HG03432 (cell line): ENCODE results near the gene SRGAP2C.
"Not testable (repeated sequence)": the region's sequence is repeated elsewhere in the genome, so short reads cannot be mapped to it uniquely, and the experiment has no call there.

Source experiments
- ATAC-seq: cut with Tn5 transposase; IDR thresholded peaks from one replicate; pipeline ENCODE4 v1.9.1; 2021; ENCODE audit warnings: mild to moderate bottlenecking, moderate library complexity; ENCODE audit not compliant: unreplicated experiment

Gene SRGAP2C

GRCh38 chr1:121408354-121408753 is 223.6 kb downstream of the SRGAP2C start:
- ATAC-seq = no peak

- ATAC-seq = no peak
Measured at GRCh38 chr1:121413821-121414220, 229.0 kb downstream of the SRGAP2C start.

GRCh38 chr1:121414905-121415304 is 230.1 kb downstream of the SRGAP2C start:
- no peak for ATAC-seq

- ATAC-seq = no peak
Measured at GRCh38 chr1:121417325-121417923, 232.6 kb downstream of the SRGAP2C start.

- no peak for ATAC-seq
Measured at GRCh38 chr1:121418369-121419049, 233.7 kb downstream of the SRGAP2C start.

GRCh38 chr1:121419050-121419615 is 234.4 kb downstream of the SRGAP2C start:
- ATAC-seq = not testable (repeated sequence)

- not testable (repeated sequence) for ATAC-seq
Measured at GRCh38 chr1:121421490-121421889, 236.7 kb downstream of the SRGAP2C start.

GRCh38 chr1:121423956-121424355 is 239.2 kb downstream of the SRGAP2C start:
- ATAC-seq = not testable (repeated sequence)

GRCh38 chr1:121433517-121433916 is 248.7 kb downstream of the SRGAP2C start:
- ATAC-seq = not testable (repeated sequence)

- not testable (repeated sequence) for ATAC-seq
Measured at GRCh38 chr1:121438862-121439261, 254.1 kb downstream of the SRGAP2C start.

- ATAC-seq = no peak
Measured at GRCh38 chr1:121440993-121441392, 256.2 kb downstream of the SRGAP2C start.
